ENCODE measurements around the gene CADPS.

Gene CADPS

DNA sequence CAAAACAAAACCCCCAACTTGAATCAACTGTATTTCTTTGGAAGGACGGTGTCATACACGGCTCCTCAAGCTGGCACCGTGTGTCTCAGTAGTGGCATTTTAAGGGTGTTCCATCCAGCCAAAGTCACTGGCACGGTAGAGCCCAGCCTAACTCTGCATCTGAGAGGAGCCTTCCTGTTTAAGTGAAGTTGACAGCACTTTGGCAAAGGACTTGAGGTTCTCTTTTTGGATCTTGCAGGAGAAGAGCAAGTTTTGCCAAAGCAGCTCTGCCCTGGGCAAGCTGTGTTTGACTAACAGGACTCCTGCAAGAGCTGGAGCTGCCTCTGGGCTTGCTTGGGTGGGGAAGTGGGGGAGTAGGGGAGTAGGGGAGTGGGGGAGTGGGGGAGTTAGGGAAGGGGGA lies 392.3 kb downstream of the CADPS start:
- DNase-seq = no peak

- DNase-seq = no peak
Measured at GRCh38 chr3:62481962-62482361, 393.3 kb downstream of the CADPS start.

- no peak for DNase-seq
Measured at GRCh38 chr3:62480056-62480455, 395.2 kb downstream of the CADPS start.

- no peak for DNase-seq
Measured at GRCh38 chr3:62479326-62479725, 395.9 kb downstream of the CADPS start.

DNA sequence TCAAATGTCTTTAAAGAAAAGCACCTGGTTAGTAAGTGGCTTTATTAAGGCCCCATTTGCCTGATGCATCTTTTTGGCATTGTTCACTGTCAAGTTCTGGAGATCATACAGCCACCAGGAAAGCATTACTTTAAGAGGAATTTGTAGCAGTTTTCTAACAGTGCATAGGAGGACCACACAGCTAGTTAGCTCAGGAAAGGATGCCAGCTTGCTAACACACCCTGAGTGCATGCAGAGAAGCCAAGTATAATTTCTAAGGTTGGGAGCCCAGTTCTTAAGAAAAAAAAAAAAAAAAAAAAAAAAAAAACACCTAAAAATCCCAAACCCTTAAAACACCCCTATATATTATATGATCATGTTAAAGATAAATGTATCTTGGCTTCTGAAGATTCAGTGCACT lies 399.9 kb downstream of the CADPS start:
- no peak for DNase-seq

DNA sequence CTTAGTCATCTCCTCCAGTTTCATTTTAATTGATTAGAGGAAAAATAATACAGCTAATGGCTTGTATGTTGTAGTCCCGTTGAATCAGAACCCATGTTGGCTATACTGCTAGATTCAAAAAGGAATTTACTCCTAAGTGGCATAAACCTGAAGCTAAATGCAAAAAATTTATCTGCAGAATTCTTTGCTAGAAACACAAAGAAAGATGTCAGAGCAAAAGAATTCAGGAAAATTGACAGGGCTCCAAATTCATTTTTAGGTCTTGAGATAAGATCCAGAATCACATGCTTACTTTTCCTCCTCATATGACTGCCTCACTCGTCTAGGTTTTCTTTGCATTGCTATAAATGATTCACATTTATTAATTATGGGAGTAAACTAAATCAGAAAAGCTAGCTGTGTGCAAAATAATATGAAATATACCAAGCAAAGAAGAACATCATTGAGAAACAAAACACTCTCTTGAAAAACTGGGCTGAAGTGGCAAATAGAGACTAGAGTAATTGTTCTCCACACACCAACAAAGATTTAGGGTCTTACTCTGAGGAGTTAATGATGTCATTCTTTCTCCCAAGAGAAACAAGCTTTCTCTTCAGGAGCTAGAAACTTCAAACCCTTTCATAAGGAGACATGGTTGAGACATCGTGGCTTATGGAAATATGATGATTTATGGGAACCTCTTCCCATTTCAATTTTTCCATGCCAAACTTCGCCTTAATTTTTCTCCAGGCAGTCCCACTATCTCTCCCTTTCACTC lies 407.1 kb downstream of the CADPS start:
- DNase-seq = no peak

- no peak for DNase-seq
Measured at GRCh38 chr3:62462788-62463187, 412.4 kb downstream of the CADPS start.

GRCh38 chr3:62462104-62462762 lies 413.0 kb downstream of the CADPS start:
- no peak for DNase-seq

GRCh38 chr3:62454916-62455315 lies 420.3 kb downstream of the CADPS start:
- no peak for DNase-seq

- DNase-seq = no peak
Measured at GRCh38 chr3:62453448-62453847, 421.8 kb downstream of the CADPS start.

- no peak for DNase-seq
Measured at GRCh38 chr3:62451211-62451887, 423.9 kb downstream of the CADPS start.

- DNase-seq = no peak
Measured at GRCh38 chr3:62446337-62446940, 428.8 kb downstream of the CADPS start.

DNA sequence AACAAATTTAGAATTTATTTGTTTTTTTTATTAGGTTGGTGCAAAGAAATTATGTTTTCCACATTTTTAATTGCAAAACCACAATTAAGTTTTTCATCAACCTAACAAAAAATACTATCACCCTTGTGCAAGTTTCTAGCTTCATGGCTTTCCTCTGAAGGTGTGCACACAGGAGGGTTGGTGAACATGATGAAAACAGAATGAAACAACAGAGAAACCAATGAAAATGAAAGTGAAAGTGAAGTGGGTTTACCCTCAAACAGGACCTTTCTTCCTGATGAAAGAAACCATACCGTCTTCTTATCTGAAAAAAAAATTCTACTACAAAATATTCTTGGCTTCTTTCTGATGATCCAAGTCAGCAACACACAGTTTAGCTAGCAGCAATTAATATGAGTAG lies 429.9 kb downstream of the CADPS start:
- no peak for DNase-seq

DNA sequence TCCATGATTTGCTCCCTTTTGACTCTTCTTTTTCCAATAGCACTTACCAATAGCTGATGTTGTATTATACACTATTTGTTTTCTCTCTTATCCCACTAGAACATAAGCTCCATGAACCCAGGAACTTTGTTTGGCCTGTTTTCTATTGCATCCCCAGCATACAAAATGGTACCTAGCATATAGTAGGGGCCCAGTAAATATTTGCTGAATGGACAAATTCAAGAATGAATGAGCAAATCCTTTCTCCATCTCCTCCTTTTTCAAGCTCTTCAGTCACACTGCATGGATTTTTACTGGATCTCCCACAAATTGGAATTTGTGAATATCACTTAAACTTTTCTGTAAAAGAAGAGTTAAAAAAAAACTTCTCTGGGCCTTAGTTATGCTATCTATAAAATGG lies 435.2 kb downstream of the CADPS start:
- DNase-seq = no peak

DNA sequence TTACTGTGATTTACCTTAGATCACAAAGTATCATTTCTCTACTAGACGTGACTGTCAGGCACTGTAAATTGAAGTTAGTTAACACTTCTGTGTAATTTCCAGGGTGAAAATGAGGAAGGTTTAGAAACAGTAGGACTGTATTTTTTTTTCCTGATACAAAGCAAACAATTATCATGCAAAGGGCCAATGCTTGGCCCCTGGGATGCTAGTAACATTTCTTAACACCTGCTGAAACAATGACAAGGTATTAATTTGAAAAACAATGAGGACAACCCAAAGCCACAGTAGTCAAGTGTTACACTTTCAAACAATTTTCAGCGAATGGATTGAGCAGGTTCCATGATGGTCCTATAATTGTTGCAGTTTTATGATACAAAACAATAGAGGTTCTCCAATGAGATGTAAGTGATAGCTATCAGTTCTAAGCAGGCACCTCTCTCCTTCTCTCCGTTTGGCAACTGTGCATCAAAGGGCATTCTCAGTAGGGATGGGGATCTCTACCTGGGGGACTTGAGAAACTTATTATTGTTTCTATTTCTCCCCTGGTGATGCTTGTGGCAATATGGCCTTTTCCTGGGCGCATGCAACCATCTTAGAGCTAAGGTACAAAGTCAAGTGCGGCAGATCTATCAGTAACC lies 435.9 kb downstream of the CADPS start:
- DNase-seq = no peak

GRCh38 chr3:62436785-62437184 lies 438.4 kb downstream of the CADPS start:
- DNase-seq = no peak

DNA sequence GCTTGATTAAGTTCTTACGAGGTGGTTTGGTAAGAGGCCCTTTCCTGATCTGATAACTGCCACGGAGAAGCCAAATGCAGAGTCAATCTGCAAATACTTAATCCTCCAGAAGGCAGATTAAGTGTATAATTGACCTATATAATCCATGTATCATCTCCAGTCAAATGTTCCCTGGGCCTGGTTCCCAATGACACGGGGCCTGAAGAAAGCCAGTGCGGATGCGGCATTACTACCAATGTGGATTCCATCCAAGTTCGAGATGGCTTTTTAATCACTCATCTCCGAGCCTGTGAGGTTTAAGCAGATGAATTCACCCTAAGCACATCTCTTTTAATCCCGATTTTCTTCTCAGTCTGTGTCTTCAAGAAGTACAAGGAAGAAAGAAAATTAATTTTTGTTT lies 441.8 kb downstream of the CADPS start:
- peak; percentile 88 for DNase-seq

- no peak for DNase-seq
Measured at GRCh38 chr3:62421207-62421606, 454.0 kb downstream of the CADPS start.

GRCh38 chr3:62416144-62416543 lies 459.1 kb downstream of the CADPS start:
- no peak for DNase-seq

DNA sequence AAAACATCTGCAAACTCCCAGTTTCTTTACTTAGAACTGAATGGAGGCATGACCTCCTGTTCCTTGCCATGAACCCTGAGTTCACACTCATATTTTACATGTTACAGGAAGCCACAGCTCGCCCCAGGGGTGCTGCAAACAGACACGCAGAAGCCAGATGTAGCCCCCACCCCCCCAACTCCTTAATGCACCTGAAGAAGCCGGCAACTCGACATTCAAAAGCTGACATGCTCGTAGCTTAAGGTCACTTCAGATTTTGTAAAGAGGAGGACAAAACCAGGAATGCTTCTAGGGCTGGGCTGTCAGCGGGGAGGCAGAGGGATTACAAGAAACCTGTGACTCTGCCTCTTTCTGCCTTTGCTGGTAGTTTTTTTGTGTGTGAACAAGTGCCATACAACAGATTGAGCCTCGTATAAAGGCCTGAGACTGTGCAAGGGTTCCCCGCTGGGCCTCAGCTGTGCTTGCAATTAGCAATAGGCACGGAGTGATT lies 459.9 kb downstream of the CADPS start:
- DNase-seq = peak; percentile 95

DNA sequence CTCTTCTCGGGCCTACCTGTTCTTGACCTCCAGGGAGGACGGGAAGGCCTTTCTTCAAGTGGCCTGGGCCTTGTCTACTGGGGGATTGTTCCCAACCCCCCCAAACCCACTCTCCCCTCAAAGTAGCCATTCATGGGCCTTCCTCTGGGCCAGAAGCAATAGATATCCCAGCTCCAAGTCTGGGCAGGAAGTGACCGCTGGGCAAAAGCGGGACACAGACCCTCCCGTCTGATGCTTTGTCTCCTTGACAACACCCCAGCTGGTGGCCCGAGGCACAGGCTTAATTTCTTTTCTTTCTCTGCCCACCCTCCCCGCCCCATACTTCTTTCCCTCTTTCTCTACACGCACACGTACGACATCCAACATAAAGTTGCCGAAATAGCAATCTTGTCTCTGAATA lies 460.4 kb downstream of the CADPS start:
- no peak for DNase-seq

DNA sequence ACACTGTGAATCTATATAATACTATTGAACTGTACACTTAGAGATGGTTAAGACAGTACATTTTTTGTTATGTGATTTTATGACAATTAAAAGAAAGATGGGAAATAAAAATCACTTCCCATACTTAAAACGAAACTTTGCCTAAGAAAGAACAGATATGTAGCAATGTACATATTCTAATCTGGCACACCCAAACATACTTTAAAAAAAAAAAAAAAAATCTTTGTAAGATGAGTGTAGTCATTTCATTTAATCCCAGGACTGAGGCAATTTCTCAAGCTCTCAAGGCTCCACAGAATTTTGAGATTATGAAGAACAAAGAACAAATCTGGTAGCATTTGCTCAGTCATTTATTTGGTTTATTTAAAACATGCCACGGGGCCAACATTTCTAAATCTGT lies 461.5 kb downstream of the CADPS start:
- DNase-seq = no peak

DNA sequence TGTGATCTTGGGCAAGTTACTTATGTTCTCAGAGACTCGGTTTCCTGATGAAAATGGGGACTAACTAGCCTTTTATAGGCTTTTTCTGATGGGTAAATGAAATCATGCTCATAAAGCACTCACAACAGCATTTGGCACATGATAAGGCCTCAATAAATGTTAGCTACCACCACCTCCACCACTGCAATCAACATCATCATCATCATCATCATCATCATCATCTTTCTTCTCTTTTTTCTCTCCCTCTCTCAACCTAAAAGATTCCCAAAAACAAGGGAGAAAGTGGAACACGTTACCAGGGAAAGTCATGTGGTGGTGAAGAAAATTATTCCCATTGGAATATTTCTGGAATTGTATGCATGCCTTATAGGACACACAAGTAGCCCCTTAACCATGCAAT lies 468.3 kb downstream of the CADPS start:
- DNase-seq = no peak

All from NCI-H524 treated with DMSO at 0.1 percent for 48 hours (cell line).